Panc1 (cell line): ENCODE results near the gene METAP1.

Experiments used
- CTCF ChIP-seq: fragments of 450-650 bp; IDR thresholded peaks from 2 replicates; pipeline ENCODE4 v1.5.1; 2017; ENCODE audit warnings: mild to moderate bottlenecking
- POLR2AphosphoS5 ChIP-seq: IDR thresholded peaks from 2 replicates; pipeline ENCODE4 v1.6.1; 2012; ENCODE audit warnings: mild to moderate bottlenecking, low read depth, low read length, moderate library complexity
- TCF7L2 ChIP-seq: IDR thresholded peaks from 2 replicates; pipeline ENCODE4 v1.6.1; 2011; ENCODE audit warnings: mild to moderate bottlenecking, low read depth, low read length, inconsistent platforms
- TF ChIP-seq, protein P1 (sequence below), 2 experiments: IDR thresholded peaks; 2 replicates each; pipeline ENCODE4 v1.6.1; 2011 to 2012; ENCODE audit warnings: low read depth in 2 of 2, control low read depth in 1 of 2, low read length in 1 of 2, mild to moderate bottlenecking in 1 of 2, moderate library complexity in 1 of 2; ENCODE audit not compliant: insufficient read depth in 1 of 2

GRCh38 chr4:99021386-99021785, 25.9 kb downstream of the METAP1 start:
- TF ChIP-seq POLR2AphosphoS5 (no peak), CTCF (no peak), TCF7L2 (no peak)
- TF ChIP-seq, protein P1, sequence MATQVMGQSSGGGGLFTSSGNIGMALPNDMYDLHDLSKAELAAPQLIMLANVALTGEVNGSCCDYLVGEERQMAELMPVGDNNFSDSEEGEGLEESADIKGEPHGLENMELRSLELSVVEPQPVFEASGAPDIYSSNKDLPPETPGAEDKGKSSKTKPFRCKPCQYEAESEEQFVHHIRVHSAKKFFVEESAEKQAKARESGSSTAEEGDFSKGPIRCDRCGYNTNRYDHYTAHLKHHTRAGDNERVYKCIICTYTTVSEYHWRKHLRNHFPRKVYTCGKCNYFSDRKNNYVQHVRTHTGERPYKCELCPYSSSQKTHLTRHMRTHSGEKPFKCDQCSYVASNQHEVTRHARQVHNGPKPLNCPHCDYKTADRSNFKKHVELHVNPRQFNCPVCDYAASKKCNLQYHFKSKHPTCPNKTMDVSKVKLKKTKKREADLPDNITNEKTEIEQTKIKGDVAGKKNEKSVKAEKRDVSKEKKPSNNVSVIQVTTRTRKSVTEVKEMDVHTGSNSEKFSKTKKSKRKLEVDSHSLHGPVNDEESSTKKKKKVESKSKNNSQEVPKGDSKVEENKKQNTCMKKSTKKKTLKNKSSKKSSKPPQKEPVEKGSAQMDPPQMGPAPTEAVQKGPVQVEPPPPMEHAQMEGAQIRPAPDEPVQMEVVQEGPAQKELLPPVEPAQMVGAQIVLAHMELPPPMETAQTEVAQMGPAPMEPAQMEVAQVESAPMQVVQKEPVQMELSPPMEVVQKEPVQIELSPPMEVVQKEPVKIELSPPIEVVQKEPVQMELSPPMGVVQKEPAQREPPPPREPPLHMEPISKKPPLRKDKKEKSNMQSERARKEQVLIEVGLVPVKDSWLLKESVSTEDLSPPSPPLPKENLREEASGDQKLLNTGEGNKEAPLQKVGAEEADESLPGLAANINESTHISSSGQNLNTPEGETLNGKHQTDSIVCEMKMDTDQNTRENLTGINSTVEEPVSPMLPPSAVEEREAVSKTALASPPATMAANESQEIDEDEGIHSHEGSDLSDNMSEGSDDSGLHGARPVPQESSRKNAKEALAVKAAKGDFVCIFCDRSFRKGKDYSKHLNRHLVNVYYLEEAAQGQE (IDR thresholded peaks at IDR 0.05; ENCODE audit: insufficient read depth in 1 of 2, low read depth in 2 of 2, low read length in 1 of 2), result no peak
